Smooth muscle cell (in vitro differentiated cells): Measurements from ENCODE around the gene TMEM204. TPM values are rescaled to one million over a fixed set of nuclear protein-coding genes. Genes with fewer than 3 reads are reported as not detected.

Source experiments
- DNase-seq: peaks from one replicate; lab custom pipeline; 2025; ENCODE audit not compliant: unreplicated experiment; lab: John Stamatoyannopoulos, UW
- H2AFZ ChIP-seq: fragments of 200-600 bp; sonication (generic); 2 replicates; pipeline ENCODE4 v1.6.0; 2016; ENCODE audit warnings: antibody characterized with exemption, low read depth, mild to moderate bottlenecking
- H3F3A ChIP-seq: fragments of 200-600 bp; sonication (generic); 2 replicates; pipeline ENCODE4 v1.6.0; 2017; ENCODE audit warnings: antibody characterized with exemption, low read depth
- H3K27ac ChIP-seq: fragments of 200-600 bp; sonication (generic); 2 replicates; pipeline ENCODE4 v1.5.1; 2016; ENCODE audit warnings: low read depth, mild to moderate bottlenecking
- H3K27me3 ChIP-seq: fragments of 200-600 bp; sonication (generic); 2 replicates; pipeline ENCODE4 v1.6.1; 2016; ENCODE audit warnings: low read depth, mild to moderate bottlenecking
- H3K36me3 ChIP-seq: fragments of 200-600 bp; sonication (generic); 2 replicates; pipeline ENCODE4 v1.5.1; 2016; ENCODE audit warnings: low read depth
- H3K4me1 ChIP-seq: fragments of 200-600 bp; sonication (generic); 2 replicates; pipeline ENCODE4 v1.5.1; 2016; ENCODE audit warnings: low read depth
- H3K4me2 ChIP-seq: fragments of 200-600 bp; sonication (generic); 2 replicates; pipeline ENCODE4 v1.6.0; 2016; ENCODE audit warnings: mild to moderate bottlenecking
- H3K4me3 ChIP-seq: fragments of 200-600 bp; sonication (generic); 2 replicates; pipeline ENCODE4 v1.5.1; 2016; ENCODE audit warnings: mild to moderate bottlenecking
- H3K79me2 ChIP-seq: fragments of 200-600 bp; sonication (generic); 2 replicates; pipeline ENCODE4 v1.6.0; 2016; ENCODE audit warnings: low read depth, mild to moderate bottlenecking
- H3K9ac ChIP-seq: fragments of 200-600 bp; sonication (generic); 2 replicates; pipeline ENCODE4 v1.6.0; 2016; ENCODE audit warnings: low read depth
- H3K9me3 ChIP-seq: fragments of 200-600 bp; sonication (generic); replicated peaks from 2 replicates; pipeline ENCODE4 v1.5.1; 2016; ENCODE audit warnings: low read depth
- H4K20me1 ChIP-seq: fragments of 200-600 bp; sonication (generic); 2 replicates; pipeline ENCODE4 v1.6.0; 2016; ENCODE audit warnings: low read depth
- WGBS: methylation state at CpG from one replicate; pipeline ENCODE4 v1.1.7; 2016; ENCODE audit warnings: low lambda C conversion rate; 5-methylcytosine and 5-hydroxymethylcytosine counted together
- polyA plus RNA-seq: library from polyadenylated mRNA; unstranded; fragments of >200 nt; fragmentation: Nextera tagmentation; extraction: Ambion mirVana; gene quantifications from 2 replicates; pipeline ENCODE4 v1.2.1, GENCODE V29; 2016
- total RNA-seq: library from RNA; depleted of rRNA; stranded (reverse); fragments of >200 nt; gene quantifications from 2 replicates; pipeline ENCODE4 v1.2.3, GENCODE V29; 2014
- TF ChIP-seq, protein P1 (sequence below): fragments of 200-600 bp; sonication (generic); IDR thresholded peaks from 2 replicates; pipeline ENCODE4 v1.5.1; 2017; ENCODE audit warnings: borderline replicate concordance, mild to moderate bottlenecking, antibody characterized with exemption; ENCODE audit not compliant: insufficient read depth, poor library complexity, severe bottlenecking

TMEM204 gene
- total and polyA plus RNA-seq, 2 experiments from 2014 or later, result 0.90 to 4.2 TPM

DNA sequence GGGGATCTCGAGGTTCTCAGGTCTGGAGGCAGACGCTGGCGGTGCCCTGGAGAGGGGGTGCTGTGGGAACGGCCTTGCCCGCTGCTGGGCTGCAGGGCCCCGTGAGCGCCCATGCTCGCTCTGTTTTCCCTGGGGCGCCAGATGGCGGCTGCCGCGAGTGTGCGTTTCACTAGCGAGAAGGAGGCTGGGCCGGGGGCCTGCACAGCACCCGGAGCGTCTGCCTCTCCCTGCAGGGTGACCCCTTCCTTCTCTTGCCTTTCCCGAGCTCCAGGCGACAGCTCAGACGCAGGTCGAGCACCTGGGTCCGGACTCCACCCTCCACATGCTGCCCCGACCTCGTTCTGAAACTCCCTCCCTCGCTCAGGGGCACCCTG, 37.6 kb upstream of the TMEM204 start:
- Histone ChIP-seq H4K20me1 (no peaks in the 10 kb centered on the region), H3K9me3 (no peaks in the 10 kb centered on the region), H3F3A (no peaks in the 10 kb centered on the region), H3K27me3 (no peaks in the 10 kb centered on the region), H3K27ac (no peak overlapping the region), H3K4me2 (no peak overlapping the region), H3K4me3 (no peak overlapping the region), H3K36me3 (no peaks in the 10 kb centered on the region), H3K9ac (no peak overlapping the region), H3K4me1 (peaks cover 7% of the 10 kb centered on the region), H2AFZ (no peak overlapping the region), H3K79me2 (peaks cover 18% of the 10 kb centered on the region)
- DNase-seq, result no peak
- TF ChIP-seq, protein P1, sequence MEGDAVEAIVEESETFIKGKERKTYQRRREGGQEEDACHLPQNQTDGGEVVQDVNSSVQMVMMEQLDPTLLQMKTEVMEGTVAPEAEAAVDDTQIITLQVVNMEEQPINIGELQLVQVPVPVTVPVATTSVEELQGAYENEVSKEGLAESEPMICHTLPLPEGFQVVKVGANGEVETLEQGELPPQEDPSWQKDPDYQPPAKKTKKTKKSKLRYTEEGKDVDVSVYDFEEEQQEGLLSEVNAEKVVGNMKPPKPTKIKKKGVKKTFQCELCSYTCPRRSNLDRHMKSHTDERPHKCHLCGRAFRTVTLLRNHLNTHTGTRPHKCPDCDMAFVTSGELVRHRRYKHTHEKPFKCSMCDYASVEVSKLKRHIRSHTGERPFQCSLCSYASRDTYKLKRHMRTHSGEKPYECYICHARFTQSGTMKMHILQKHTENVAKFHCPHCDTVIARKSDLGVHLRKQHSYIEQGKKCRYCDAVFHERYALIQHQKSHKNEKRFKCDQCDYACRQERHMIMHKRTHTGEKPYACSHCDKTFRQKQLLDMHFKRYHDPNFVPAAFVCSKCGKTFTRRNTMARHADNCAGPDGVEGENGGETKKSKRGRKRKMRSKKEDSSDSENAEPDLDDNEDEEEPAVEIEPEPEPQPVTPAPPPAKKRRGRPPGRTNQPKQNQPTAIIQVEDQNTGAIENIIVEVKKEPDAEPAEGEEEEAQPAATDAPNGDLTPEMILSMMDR, result no peak
- WGBS, result 99% methylated on average over 22 of the region's 25 CpGs

DNA sequence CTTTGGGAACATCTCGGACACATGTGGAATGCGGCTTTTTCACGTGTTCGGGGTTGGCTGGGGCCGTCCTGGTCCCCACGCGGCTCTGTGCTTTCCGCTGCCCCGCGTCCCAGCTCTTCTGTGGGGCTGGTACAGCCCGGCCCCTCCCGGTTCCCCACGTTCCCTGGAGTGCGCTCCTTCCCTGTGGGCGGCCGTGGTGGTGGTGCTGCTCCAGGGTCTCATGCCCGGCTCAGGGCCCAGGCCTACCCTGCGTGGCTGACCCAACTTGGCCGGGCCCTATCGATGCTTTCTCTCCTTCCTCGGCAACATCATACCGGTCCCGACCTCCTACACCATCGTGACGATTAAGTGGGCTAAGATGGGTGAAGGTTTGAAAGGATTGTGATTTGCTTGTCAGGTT, 37.0 kb upstream of the TMEM204 start:
- Histone ChIP-seq H3K9me3 (no peaks in the 10 kb centered on the region), H4K20me1 (no peaks in the 10 kb centered on the region), H3K9ac (no peak overlapping the region), H3K36me3 (no peaks in the 10 kb centered on the region), H3K4me2 (no peak overlapping the region), H2AFZ (no peak overlapping the region), H3K27me3 (no peaks in the 10 kb centered on the region), H3K4me1 (peaks cover 7% of the 10 kb centered on the region), H3K79me2 (peaks cover 18% of the 10 kb centered on the region), H3K27ac (no peak overlapping the region), H3K4me3 (no peak overlapping the region), H3F3A (no peaks in the 10 kb centered on the region)
- TF ChIP-seq, protein P1, result no peak
- DNase-seq, result no peak
- WGBS, result 96% methylated on average over 25 of the region's 25 CpGs

DNA sequence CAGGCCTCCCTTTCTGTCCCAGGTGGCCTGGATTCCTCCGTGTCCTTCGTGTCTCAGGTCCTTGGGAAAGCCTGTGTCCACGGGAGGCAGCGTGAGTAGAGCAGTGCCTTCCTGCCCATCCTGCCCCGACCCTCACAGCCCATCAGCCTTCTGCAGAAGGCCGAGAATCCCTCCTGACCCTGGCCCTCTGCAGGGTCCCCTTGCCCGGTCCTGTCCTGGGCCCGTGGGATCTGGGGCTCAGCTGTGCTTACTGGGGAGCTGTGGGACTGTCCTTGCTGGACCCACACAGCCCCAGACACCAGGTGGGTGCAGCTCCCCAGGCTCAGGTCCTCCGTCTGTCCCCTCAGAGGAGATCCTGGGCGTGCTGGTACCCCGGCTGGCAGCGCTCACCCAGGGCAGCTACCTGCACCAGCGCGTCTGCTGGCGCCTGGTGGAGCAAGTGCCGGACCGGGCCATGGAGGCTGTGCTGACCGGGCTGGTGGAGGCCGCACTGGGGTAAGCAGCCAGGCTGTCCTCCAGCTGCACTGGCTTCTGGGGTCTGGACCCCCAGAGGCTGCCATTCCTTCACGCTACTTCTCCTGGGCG, 36.4 kb upstream of the TMEM204 start:
- no peaks in the 10 kb centered on the region for H4K20me1 ChIP-seq
- no peak overlapping the region for H3K4me3 ChIP-seq
- H3K9me3 ChIP-seq, result no peaks in the 10 kb centered on the region
- H3K4me1 ChIP-seq, result peaks cover 7% of the 10 kb centered on the region
- TF ChIP-seq, protein P1, result no peak
- DNase-seq, result no peak
- H3K79me2 ChIP-seq, result peaks cover 18% of the 10 kb centered on the region
- H3K9ac ChIP-seq, result no peak overlapping the region
- H3K36me3 ChIP-seq, result no peaks in the 10 kb centered on the region
- no peak overlapping the region for H2AFZ ChIP-seq
- no peak overlapping the region for H3K27ac ChIP-seq
- WGBS, result 94% methylated on average over 14 of the region's 21 CpGs
- no peaks in the 10 kb centered on the region for H3K27me3 ChIP-seq
- H3F3A ChIP-seq, result no peaks in the 10 kb centered on the region
- H3K4me2 ChIP-seq, result no peak overlapping the region

DNA sequence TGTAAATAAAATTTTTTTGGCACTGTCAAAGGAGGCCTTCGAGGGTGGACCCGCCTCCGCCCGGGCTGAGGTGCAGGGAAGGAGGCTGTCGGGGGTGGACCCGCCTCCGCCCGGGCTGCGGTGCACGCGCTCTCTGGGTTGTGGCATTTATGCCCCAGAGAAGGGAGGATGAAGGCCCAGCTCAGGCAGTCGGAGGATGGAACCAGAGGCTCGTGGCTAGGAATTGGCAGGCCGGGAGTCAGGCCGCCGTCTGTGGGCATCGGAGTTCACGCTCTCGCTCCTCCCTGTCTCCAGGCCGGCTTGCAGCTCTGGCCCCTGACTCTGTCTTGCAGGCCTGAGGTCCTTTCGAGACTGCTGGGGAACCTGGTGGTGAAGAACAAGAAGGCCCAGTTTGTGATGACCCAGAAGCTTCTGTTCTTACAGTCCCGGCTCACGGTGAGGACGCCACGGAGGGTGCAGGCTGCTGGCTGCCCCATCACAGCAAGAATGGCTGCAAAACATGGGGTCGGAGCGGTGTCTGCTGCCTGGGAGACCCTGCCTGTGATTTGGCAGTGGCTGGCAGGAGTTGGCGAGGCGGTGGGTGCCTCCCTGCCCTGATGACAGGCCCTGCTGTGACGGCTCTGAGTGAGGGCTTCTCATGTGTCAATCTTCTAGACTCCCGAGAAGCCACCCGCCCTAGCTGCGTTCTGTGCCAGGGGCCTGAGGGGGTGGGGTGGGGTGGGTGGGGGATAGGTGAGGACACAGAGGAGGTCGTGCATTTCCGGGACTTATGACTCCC, 34.4 kb upstream of the TMEM204 start:
- TF ChIP-seq, protein P1, result no peak
- no peaks in the 10 kb centered on the region for H3F3A ChIP-seq
- no peaks in the 10 kb centered on the region for H3K36me3 ChIP-seq
- peaks cover 10% of the 10 kb centered on the region for H3K79me2 ChIP-seq
- H4K20me1 ChIP-seq, result no peaks in the 10 kb centered on the region
- H3K9ac ChIP-seq, result no peak overlapping the region
- no peak overlapping the region for H3K4me2 ChIP-seq
- WGBS, result 98% methylated on average over 32 of the region's 35 CpGs
- H2AFZ ChIP-seq, result no peak overlapping the region
- peaks cover 4% of the 10 kb centered on the region for H3K4me1 ChIP-seq
- no peak for DNase-seq
- no peak overlapping the region for H3K4me3 ChIP-seq
- H3K27ac ChIP-seq, result no peak overlapping the region
- no peaks in the 10 kb centered on the region for H3K9me3 ChIP-seq
- no peaks in the 10 kb centered on the region for H3K27me3 ChIP-seq
